Natural killer cell (primary cell): ENCODE measurements around the gene PDE6C. TPM values are rescaled to one million over a fixed set of nuclear protein-coding genes. Genes with fewer than 3 reads are reported as not detected.

Experiments used
- ATAC-seq, 3 donors: fragments of 150-1000 bp in 2 of 3; fragments of 200-7000 bp in 1 of 3; cut with Tn5 transposase; 1 replicate in 1 of 3; 2 replicates in 2 of 3; pipeline ENCODE4 v1.10.0; 2021; ENCODE audit warnings: mild to moderate bottlenecking in 2 of 3, moderate library complexity in 2 of 3
- DNase-seq, 2 donors: peaks; one replicate each; pipeline versions ENCODE4 v3.0.0 to v3.0.0-alpha.2; 2013 to 2021; ENCODE audit warnings: mixed read lengths in 1 of 2
- H3K27ac ChIP-seq: one replicate; pipeline ENCODE4 v1.5.1; 2013; ENCODE audit warnings: mild to moderate bottlenecking, low read length
- H3K27me3 ChIP-seq: one replicate; pipeline ENCODE4 v1.6.1; 2013; ENCODE audit warnings: low read length; ENCODE audit not compliant: control insufficient read depth, insufficient read depth
- H3K36me3 ChIP-seq: one replicate; pipeline ENCODE4 v1.6.1; 2013; ENCODE audit warnings: low read length; ENCODE audit not compliant: control insufficient read depth, insufficient read depth
- H3K4me1 ChIP-seq: one replicate; pipeline ENCODE4 v1.6.1; 2013; ENCODE audit warnings: low read length; ENCODE audit not compliant: control insufficient read depth, insufficient read depth
- H3K4me3 ChIP-seq: one replicate; pipeline ENCODE4 v1.5.1; 2013; ENCODE audit warnings: low read length
- H3K9me3 ChIP-seq: one replicate; pipeline ENCODE4 v1.6.1; 2013; ENCODE audit warnings: low read length; ENCODE audit not compliant: control insufficient read depth, insufficient read depth
- H3K27ac Mint-ChIP-seq, 2 donors: one replicate each; pipeline ENCODE4 v1.8.0; 2022; ENCODE audit warnings: mild to moderate bottlenecking in 2 of 2, mixed read lengths in 2 of 2, moderate library complexity in 1 of 2
- H3K27me3 Mint-ChIP-seq, 2 donors: one replicate each; pipeline ENCODE4 v1.8.0; 2022; ENCODE audit warnings: low read depth in 2 of 2, mixed read lengths in 2 of 2
- H3K36me3 Mint-ChIP-seq: one replicate; pipeline ENCODE4 v1.8.0; 2022; ENCODE audit warnings: mixed read lengths
- H3K4me1 Mint-ChIP-seq, 2 donors: one replicate each; pipeline ENCODE4 v1.8.0; 2022; ENCODE audit warnings: mixed read lengths in 2 of 2
- H3K4me3 Mint-ChIP-seq: one replicate; pipeline ENCODE4 v1.8.0; 2022; ENCODE audit warnings: mild to moderate bottlenecking, moderate library complexity, mixed read lengths
- H3K9me3 Mint-ChIP-seq, 2 donors: one replicate each; pipeline ENCODE4 v1.8.0; 2022; ENCODE audit warnings: mixed read lengths in 2 of 2
- WGBS: methylation state at CpG from one replicate; pipeline ENCODE4 v1.1.7; 2013; ENCODE audit warnings: missing lambda C conversion rate; ENCODE audit not compliant: insufficient coverage; 5-methylcytosine and 5-hydroxymethylcytosine counted together
- intact Hi-C: fragments of 100-400 bp; cut with micrococcal nuclease; formaldehyde crosslinking; loops from one replicate; pipeline ENCODE4 v1.14.2; 2022
- total RNA-seq, 4 donors: library from RNA; stranded (reverse); fragments of 120-200 nt in 1 of 4; gene quantifications; one replicate each; pipeline versions ENCODE4 v1.2.3 to v1.2.4, GENCODE V29; 2013 to 2022
- TF ChIP-seq, protein P1 (sequence below): fragments of 200-600 bp; IDR thresholded peaks from one replicate; pipeline ENCODE4 v1.8.0; 2022; ENCODE audit warnings: antibody characterized with exemption

The PDE6C gene
- not detected for total RNA-seq
- not detected for total RNA-seq (2013)

DNA sequence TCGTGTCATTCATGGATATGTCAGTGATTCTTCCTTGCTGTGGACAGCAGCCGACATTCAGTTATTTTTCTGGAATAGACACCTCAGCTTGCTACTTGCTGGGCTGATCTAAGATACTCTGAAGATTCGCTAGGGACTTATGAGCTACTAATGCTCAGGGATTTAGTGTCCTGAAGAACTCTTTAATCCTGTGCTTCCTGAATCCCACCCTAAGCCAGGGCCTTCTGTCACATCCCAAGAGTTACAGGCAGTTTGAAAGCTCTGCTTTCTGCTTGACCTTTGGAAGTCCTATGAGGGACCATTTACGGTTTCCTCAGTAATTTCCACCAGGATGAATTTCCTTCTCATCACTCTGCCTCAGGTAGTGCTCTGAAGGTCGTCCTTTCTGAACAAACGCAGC lies at the start of gene PDE6C:
Gene PDE6C (plus strand): TSS at position 227 of the 400 bp plus-strand sequence. CDS start 189 bp downstream, outside the sequence.
- Mint-ChIP-seq H3K4me1 (peaks cover 0 to 4% of the 10 kb centered on the region in 2 donors), H3K27me3 (peaks cover 8 to 17% of the 10 kb centered on the region in 2 donors), H3K9me3 (no peaks in the 10 kb centered on the region), H3K4me3 (no peak within 1 kb of the TSS), H3K27ac (no peak within 1 kb of the TSS), H3K36me3 (no peaks in the 10 kb centered on the region)
- intact Hi-C loops = no loop called here
- H3K36me3 ChIP-seq = no peaks in the 10 kb centered on the region
- ATAC-seq (no peak), DNase-seq (no peak)
- H3K27me3 ChIP-seq = no peaks in the 10 kb centered on the region
- no peak within 1 kb of the TSS for H3K4me3 ChIP-seq
- no peaks in the 10 kb centered on the region for H3K9me3 ChIP-seq
- TF ChIP-seq, protein P1, sequence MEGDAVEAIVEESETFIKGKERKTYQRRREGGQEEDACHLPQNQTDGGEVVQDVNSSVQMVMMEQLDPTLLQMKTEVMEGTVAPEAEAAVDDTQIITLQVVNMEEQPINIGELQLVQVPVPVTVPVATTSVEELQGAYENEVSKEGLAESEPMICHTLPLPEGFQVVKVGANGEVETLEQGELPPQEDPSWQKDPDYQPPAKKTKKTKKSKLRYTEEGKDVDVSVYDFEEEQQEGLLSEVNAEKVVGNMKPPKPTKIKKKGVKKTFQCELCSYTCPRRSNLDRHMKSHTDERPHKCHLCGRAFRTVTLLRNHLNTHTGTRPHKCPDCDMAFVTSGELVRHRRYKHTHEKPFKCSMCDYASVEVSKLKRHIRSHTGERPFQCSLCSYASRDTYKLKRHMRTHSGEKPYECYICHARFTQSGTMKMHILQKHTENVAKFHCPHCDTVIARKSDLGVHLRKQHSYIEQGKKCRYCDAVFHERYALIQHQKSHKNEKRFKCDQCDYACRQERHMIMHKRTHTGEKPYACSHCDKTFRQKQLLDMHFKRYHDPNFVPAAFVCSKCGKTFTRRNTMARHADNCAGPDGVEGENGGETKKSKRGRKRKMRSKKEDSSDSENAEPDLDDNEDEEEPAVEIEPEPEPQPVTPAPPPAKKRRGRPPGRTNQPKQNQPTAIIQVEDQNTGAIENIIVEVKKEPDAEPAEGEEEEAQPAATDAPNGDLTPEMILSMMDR = no peak
- no peak within 1 kb of the TSS for H3K27ac ChIP-seq
- WGBS = 89% methylated on average over 6 of the region's 6 CpGs
- no peaks in the 10 kb centered on the region for H3K4me1 ChIP-seq

DNA sequence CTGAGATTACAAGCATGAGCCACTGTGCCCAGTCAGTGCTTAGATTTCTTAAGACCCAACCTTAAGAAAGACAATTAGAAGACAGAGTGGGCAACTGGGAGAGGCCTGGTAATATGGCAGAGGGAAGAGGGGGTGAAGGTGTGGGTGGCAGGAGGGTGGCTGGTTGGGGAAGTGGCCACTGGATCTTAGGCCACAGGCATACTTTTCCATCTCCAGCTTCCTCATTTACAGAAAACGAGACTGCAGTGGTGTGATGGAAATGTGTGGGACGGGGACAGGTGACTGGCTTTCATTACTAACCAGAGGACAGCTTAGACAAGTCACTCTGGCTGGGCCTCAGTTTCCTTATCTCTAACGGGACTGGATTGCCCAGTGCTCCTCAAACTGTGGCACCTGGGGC lies 46.9 kb upstream of the PDE6C start:
- TF ChIP-seq, protein P1 = no peak
- H3K27me3 Mint-ChIP-seq = peaks cover 37 to 41% of the 10 kb centered on the region in 2 donors
- intact Hi-C loops = no loop called here
- no peak overlapping the region for H3K27ac ChIP-seq
- peaks cover 7% of the 10 kb centered on the region for H3K27me3 ChIP-seq
- H3K9me3 ChIP-seq = no peaks in the 10 kb centered on the region
- H3K4me3 Mint-ChIP-seq = no peak overlapping the region
- no peak for ATAC-seq
- no peaks in the 10 kb centered on the region for H3K36me3 Mint-ChIP-seq
- H3K36me3 ChIP-seq = no peaks in the 10 kb centered on the region
- WGBS = 69% methylated on average over 2 of the region's 3 CpGs
- peaks cover 0 to 7% of the 10 kb centered on the region in 2 donors for H3K4me1 Mint-ChIP-seq
- DNase-seq = no peak
- H3K27ac Mint-ChIP-seq = no peak overlapping the region
- no peaks in the 10 kb centered on the region for H3K9me3 Mint-ChIP-seq
- H3K4me1 ChIP-seq = no peaks in the 10 kb centered on the region
- H3K4me3 ChIP-seq = no peak overlapping the region

DNA sequence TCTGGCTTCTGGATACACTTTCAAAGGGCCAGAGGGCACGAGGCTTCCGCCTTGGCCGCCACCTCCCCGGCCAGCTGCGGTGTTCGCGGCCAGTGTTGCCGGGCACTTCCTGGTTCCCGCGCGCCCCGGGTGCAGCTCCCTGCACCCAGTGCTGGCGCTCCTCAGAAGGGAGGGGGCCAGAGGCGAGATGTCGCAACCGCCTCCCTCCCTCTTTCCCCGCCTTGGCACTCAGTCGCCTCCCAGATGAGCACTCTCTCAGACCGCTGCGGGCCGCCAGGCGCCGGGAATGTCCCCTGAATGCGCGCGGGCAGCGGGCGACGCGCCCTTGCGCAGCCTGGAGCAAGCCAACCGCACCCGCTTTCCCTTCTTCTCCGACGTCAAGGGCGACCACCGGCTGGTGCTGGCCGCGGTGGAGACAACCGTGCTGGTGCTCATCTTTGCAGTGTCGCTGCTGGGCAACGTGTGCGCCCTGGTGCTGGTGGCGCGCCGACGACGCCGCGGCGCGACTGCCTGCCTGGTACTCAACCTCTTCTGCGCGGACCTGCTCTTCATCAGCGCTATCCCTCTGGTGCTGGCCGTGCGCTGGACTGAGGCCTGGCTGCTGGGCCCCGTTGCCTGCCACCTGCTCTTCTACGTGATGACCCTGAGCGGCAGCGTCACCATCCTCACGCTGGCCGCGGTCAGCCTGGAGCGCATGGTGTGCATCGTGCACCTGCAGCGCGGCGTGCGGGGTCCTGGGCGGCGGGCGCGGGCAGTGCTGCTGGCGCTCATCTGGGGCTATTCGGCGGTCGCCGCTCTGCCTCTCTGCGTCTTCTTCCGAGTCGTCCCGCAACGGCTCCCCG lies 45.7 kb upstream of the PDE6C start, which contains the start of gene FFAR4:
Gene FFAR4 (plus strand): TSS at position 231 of the 842 bp plus-strand sequence. CDS start 56 bp downstream, at position 287.
- WGBS = 3% methylated on average over 85 of the region's 85 CpGs
- no peak within 1 kb of the TSS for H3K4me3 Mint-ChIP-seq

More for the DNA sequence above, 45.7 kb upstream of the PDE6C start, which contains the start of gene FFAR4:
- TF ChIP-seq, protein P1 = no peak
- Mint-ChIP-seq H3K4me1 (no peaks in the 10 kb centered on the region), H3K27ac (no peak within 1 kb of the TSS), H3K36me3 (no peaks in the 10 kb centered on the region), H3K27me3 (peaks cover 33 to 38% of the 10 kb centered on the region in 2 donors), H3K9me3 (no peaks in the 10 kb centered on the region)
- Histone ChIP-seq H3K9me3 (no peaks in the 10 kb centered on the region), H3K4me3 (no peak within 1 kb of the TSS), H3K4me1 (no peaks in the 10 kb centered on the region), H3K36me3 (no peaks in the 10 kb centered on the region), H3K27me3 (peaks cover 7% of the 10 kb centered on the region), H3K27ac (no peak within 1 kb of the TSS)
- ATAC-seq = no peak
- DNase-seq = no peak
- intact Hi-C loops = no loop called here
